Keratinocyte (primary cell): ENCODE measurements around the gene AHCY. TPM values are rescaled to one million over a fixed set of nuclear protein-coding genes. Genes with fewer than 3 reads are reported as not detected.

Experiments used
- DNase-seq: peaks from one replicate; pipeline ENCODE4 v3.0.0-alpha.2; 2011; ENCODE audit warnings: low read depth, missing footprints, low spot score
- FAIRE-seq: peaks from 2 replicates; lab custom pipeline; 2011; peaks lifted over from hg19 to GRCh38; lab: Jason Lieb, UNC
- H2AFZ ChIP-seq: 2 replicates; pipeline ENCODE4 v1.6.0; 2012; ENCODE audit warnings: low read length, control low read depth, inconsistent platforms; ENCODE audit not compliant: control insufficient read depth
- H3K27ac ChIP-seq: 2 replicates; pipeline ENCODE4 v1.5.1; 2011; ENCODE audit warnings: low read length; ENCODE audit not compliant: control insufficient read depth, insufficient read depth
- H3K27me3 ChIP-seq: 3 replicates; pipeline ENCODE4 v1.6.0; 2011; ENCODE audit warnings: low read length; ENCODE audit not compliant: control insufficient read depth, insufficient read depth; ENCODE audit errors: extremely low read depth
- H3K36me3 ChIP-seq, 2 experiments: 2 replicates in 1 of 2; 3 replicates in 1 of 2; pipeline ENCODE4 v1.5.1; 2011; ENCODE audit warnings: low read length in 2 of 2, mild to moderate bottlenecking in 1 of 2; ENCODE audit not compliant: control insufficient read depth in 2 of 2, insufficient read depth in 2 of 2; ENCODE audit errors: extremely low read depth in 1 of 2
- H3K4me1 ChIP-seq: 3 replicates; pipeline ENCODE4 v1.5.1; 2011; ENCODE audit warnings: low read length; ENCODE audit not compliant: control insufficient read depth, insufficient read depth; ENCODE audit errors: extremely low read depth
- H3K4me2 ChIP-seq: 3 replicates; pipeline ENCODE4 v1.6.0; 2011; ENCODE audit warnings: low read depth, low read length; ENCODE audit not compliant: control insufficient read depth, insufficient read depth; ENCODE audit errors: extremely low read depth
- H3K4me3 ChIP-seq, 3 experiments: fragments of 200-600 bp in 1 of 3; sonication (generic) in 1 of 3; 2 replicates in 2 of 3; 3 replicates in 1 of 3; pipeline ENCODE4 v1.5.1; 2011 to 2016; ENCODE audit warnings: low read length in 3 of 3, mild to moderate bottlenecking in 3 of 3, control low read depth in 2 of 3, inconsistent platforms in 1 of 3, low read depth in 1 of 3, mixed read lengths in 1 of 3, mixed run types in 1 of 3, moderate library complexity in 1 of 3; ENCODE audit not compliant: control insufficient read depth in 2 of 3, insufficient read depth in 2 of 3; ENCODE audit errors: extremely low read depth in 1 of 3
- H3K79me2 ChIP-seq: 2 replicates; pipeline ENCODE4 v1.6.0; 2012; ENCODE audit warnings: low read length; ENCODE audit not compliant: control insufficient read depth, insufficient read depth
- H3K9ac ChIP-seq: 3 replicates; pipeline ENCODE4 v1.6.0; 2011; ENCODE audit warnings: low read length; ENCODE audit not compliant: control insufficient read depth, insufficient read depth; ENCODE audit errors: extremely low read depth
- H3K9me1 ChIP-seq: 3 replicates; pipeline ENCODE4 v1.6.0; 2011; ENCODE audit warnings: low read length; ENCODE audit not compliant: control insufficient read depth, insufficient read depth; ENCODE audit errors: extremely low read depth
- H3K9me3 ChIP-seq: 2 replicates; pipeline ENCODE4 v1.5.1; 2012; ENCODE audit warnings: low read depth, low read length; ENCODE audit not compliant: control insufficient read depth
- H4K20me1 ChIP-seq: 3 replicates; pipeline ENCODE4 v1.6.0; 2011; ENCODE audit warnings: low read length; ENCODE audit not compliant: control insufficient read depth, insufficient read depth; ENCODE audit errors: extremely low read depth
- CTCF ChIP-seq, 3 experiments: IDR thresholded peaks in 1 of 3; conservative IDR thresholded peaks in 1 of 3; optimal IDR thresholded peaks in 1 of 3; 2 replicates in 2 of 3; 3 replicates in 1 of 3; pipeline versions ENCODE3 to v1.5.1; 2011; ENCODE audit warnings: low read length in 3 of 3, mild to moderate bottlenecking in 3 of 3, moderate library complexity in 2 of 3, control low read depth in 1 of 3, inconsistent platforms in 1 of 3; ENCODE audit not compliant: insufficient read depth in 2 of 3; ENCODE audit errors: extremely low read depth in 1 of 3
- EZH2 ChIP-seq: IDR thresholded peaks from one replicate; pipeline ENCODE4 v1.6.1; 2012; ENCODE audit warnings: inconsistent platforms, mild to moderate bottlenecking, low read length, moderate library complexity
- dilution Hi-C: fragments of 300-500 bp; cut with MboI; formaldehyde crosslinking; loops from one replicate; pipeline ENCODE4 v1.7.0; 2020; ENCODE audit warnings: low sequenced_read_pairs; ENCODE audit not compliant: extremely low pct_ligation_motif_present
- polyA plus RNA-seq, 5 experiments: library from polyadenylated mRNA; depleted of rRNA in 3 of 5; stranded (reverse) in 3 of 5; stranded (forward) in 1 of 5; unstranded in 1 of 5; fragments of >200 nt; gene quantifications; 1 replicate in 1 of 5; 2 replicates in 3 of 5; 3 replicates in 1 of 5; pipeline versions ENCODE4 v1.2.1 to v1.2.3, GENCODE V29; 2011 to 2012; ENCODE audit warnings: missing spikeins in 2 of 5, low read depth in 1 of 5, low replicate concordance in 1 of 5

The AHCY gene
- polyA plus RNA-seq, 1 donor (not counting 4 experiments of a cell fraction or from before 2014, with no cell fraction given) = 320 TPM

DNA sequence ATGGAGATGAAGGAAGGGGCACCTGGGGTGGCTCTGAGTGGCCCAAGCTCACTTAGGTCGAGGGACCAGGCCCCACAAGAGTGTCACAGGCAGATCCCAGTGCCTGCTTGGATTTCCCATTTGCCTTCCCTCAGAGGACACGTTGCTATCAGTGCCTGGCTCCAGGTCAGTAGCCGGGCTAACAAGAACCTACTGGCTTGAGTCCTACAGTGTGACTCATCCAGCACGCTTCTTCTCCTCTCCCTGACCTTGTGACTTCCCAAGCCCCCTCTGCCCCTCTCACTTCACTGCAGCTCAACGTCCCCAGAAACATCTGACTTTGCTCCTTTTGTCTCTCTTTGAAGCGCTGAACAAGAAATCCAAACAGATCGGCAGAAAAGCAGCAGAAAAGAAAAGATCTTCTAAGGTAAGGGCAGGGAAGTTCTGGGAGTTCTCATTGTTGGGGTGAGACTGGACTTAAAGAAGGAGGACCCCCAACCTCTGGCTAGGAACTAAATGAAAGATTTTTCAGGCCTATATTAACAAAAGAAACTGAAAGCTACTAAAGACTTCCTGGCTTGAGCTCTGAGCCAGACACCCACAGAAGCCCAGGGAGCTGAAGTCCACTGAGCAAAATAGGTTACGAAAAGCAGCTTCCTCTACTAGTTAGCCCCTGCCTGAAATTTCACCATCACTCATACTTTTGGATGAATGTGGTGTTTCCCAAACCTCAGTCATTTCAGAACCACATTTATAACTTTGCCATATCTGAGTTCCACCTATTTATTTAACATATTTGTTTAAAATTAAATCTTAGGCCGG lies 40.5 kb downstream of the AHCY start:
- no peaks in the 10 kb centered on the region for H4K20me1 ChIP-seq

GRCh38 chr20:34260208-34260942 lies 42.8 kb downstream of the AHCY start:
- TF ChIP-seq CTCF (optimal IDR thresholded peaks at IDR 0.05 in 1 of 3, IDR thresholded peaks at IDR 0.05 in 1 of 3, conservative IDR thresholded peaks at IDR 0.05 in 1 of 3; ENCODE audit: extremely low read depth in 1 of 3, insufficient read depth in 2 of 3, low read length in 3 of 3) (no peak), EZH2 (no peak)
- no peak overlapping the region for H3K9ac ChIP-seq
- no peaks in the 10 kb centered on the region for H3K36me3 ChIP-seq
- no peak overlapping the region for H2AFZ ChIP-seq
- no peak overlapping the region for H3K4me3 ChIP-seq
- no peak for DNase-seq
- H3K27me3 ChIP-seq = no peaks in the 10 kb centered on the region
- no peaks in the 10 kb centered on the region for H3K4me1 ChIP-seq
- H3K79me2 ChIP-seq = no peaks in the 10 kb centered on the region
- H3K4me2 ChIP-seq = no peak overlapping the region
- H3K9me3 ChIP-seq = no peaks in the 10 kb centered on the region
- H3K9me1 ChIP-seq = no peaks in the 10 kb centered on the region
- no peak for FAIRE-seq
- H3K27ac ChIP-seq = no peak overlapping the region
- no peaks in the 10 kb centered on the region for H4K20me1 ChIP-seq
- dilution Hi-C loops = no loop called here

More for the DNA sequence above, 40.5 kb downstream of the AHCY start:
- DNase-seq (no peak), FAIRE-seq (no peak)
- Histone ChIP-seq H3K9ac (no peak overlapping the region), H3K27me3 (no peaks in the 10 kb centered on the region), H3K27ac (no peak overlapping the region), H3K9me1 (no peaks in the 10 kb centered on the region), H3K79me2 (no peaks in the 10 kb centered on the region), H3K9me3 (no peaks in the 10 kb centered on the region), H3K4me2 (no peak overlapping the region), H3K4me1 (no peaks in the 10 kb centered on the region), H3K36me3 (no peaks in the 10 kb centered on the region), H3K4me3 (no peak overlapping the region), H2AFZ (no peak overlapping the region)
- TF ChIP-seq CTCF (optimal IDR thresholded peaks at IDR 0.05 in 1 of 3, IDR thresholded peaks at IDR 0.05 in 1 of 3, conservative IDR thresholded peaks at IDR 0.05 in 1 of 3; ENCODE audit: extremely low read depth in 1 of 3, insufficient read depth in 2 of 3, low read length in 3 of 3) (no peak), EZH2 (no peak)
- dilution Hi-C loops = no loop called here
